ENCODE measurements around the gene MAGI2.

DNA sequence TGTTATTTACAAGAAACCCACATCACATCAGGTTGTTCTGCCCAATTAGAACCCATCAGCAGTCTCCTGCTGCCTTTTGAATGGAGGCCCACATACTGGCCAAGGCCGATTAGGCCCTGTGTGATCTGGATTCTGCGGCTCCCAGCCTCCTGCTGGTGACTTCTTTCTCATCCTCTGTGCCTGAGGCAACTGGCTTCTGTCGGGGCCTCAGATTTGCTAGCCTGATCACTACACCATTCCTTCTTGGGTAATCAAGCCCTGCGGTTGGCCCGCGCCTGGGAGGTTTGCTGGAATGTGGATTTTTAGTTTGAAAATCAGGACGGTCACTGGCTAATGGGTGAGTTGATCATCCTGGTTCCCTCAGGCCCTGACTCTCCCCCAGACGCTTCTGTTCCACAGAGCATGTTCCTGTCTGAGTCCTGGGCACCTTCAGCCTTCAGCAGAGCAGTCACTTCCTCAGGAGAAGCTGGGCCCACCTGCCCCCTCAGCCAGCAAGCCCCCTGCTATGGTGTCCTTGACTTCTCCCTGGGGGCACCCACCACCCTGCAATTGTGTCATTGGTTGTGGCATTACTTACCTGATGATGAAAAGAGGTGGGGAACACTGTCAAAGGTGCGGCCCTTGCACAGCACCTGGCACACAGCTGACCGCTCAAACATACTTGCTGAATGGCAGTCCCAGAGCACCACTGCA is 1447.3 kb downstream of the MAGI2 start:
- no peak for TF ChIP-seq POLR2A (IDR thresholded peaks at IDR 0.05)
- TF ChIP-seq, protein P1, sequence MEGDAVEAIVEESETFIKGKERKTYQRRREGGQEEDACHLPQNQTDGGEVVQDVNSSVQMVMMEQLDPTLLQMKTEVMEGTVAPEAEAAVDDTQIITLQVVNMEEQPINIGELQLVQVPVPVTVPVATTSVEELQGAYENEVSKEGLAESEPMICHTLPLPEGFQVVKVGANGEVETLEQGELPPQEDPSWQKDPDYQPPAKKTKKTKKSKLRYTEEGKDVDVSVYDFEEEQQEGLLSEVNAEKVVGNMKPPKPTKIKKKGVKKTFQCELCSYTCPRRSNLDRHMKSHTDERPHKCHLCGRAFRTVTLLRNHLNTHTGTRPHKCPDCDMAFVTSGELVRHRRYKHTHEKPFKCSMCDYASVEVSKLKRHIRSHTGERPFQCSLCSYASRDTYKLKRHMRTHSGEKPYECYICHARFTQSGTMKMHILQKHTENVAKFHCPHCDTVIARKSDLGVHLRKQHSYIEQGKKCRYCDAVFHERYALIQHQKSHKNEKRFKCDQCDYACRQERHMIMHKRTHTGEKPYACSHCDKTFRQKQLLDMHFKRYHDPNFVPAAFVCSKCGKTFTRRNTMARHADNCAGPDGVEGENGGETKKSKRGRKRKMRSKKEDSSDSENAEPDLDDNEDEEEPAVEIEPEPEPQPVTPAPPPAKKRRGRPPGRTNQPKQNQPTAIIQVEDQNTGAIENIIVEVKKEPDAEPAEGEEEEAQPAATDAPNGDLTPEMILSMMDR (IDR thresholded peaks at IDR 0.05 in 4 of 5, conservative IDR thresholded peaks at IDR 0.05 in 1 of 5), result no peak
